ENCODE results near the gene AKAP1.

Gene AKAP1

DNA sequence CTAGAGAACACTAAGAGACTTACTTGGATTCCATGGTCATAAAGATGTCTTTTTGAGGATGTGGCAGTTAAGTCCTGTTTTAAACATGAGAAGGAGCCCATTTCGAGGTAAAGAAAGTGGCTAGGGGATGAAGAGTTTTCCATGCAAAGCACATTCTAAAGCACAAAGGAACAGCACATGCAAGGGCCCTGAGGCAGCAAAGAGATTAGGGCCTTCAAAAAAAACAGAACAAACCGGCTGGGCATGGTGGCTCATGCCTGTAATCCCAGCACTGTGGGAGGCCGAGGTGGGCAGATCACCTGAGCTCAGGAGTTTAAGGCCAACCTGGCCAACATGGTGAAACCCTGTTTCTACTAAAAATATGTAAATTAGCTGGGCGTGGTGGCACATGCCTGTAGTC, 79.8 kb downstream of the AKAP1 start:
- no peak for DNase-seq (ENCODE audit: low read depth in 2 of 2)

- DNase-seq (ENCODE audit: low read depth in 2 of 2) = no peak
Observed at GRCh38 chr17:57165754-57166153, 80.7 kb downstream of the AKAP1 start.

DNA sequence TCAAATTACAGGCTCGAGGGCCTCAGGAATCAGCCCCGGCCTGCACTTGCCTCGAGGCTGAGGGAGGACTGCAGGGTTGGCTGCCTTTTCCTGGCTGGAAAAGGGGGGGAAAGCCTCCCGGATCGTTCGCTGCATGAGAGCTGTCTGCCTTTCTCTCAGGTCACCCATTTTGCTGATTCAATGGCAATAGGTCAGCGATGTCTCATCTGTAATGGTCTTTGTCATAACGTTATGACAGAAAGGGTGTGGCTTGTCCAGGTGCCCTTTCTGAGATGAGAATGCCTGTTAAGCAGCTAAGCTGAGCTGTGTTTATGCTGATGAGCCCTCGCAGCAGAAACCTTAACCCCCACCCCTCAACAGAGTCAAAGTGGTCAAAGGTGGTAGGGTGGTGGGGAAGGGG, 81.8 kb downstream of the AKAP1 start:
- no peak for DNase-seq (ENCODE audit: low read depth in 2 of 2)

- no peak for DNase-seq (ENCODE audit: low read depth in 2 of 2)
Observed at GRCh38 chr17:57168695-57169094, 83.6 kb downstream of the AKAP1 start.

DNA sequence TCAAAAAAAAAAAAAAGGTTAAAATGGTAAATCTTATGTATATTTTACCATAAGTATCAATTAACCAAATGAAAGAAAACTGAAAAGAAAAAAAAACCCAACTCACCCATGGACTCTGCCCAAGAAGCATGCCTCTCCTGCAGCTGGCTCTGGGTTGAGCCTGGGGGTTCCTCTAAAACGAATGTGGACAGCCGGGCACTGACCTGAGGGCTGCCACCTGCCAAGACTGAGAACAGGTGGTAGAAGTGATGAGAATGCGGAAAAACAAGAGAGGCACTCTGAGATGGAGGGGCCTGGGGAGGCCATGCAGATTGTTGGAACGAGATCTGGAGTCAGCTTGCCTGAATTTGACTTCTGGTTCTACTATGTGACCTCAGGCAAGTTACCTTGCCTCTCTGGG, 85.8 kb downstream of the AKAP1 start:
- no peak for DNase-seq (ENCODE audit: low read depth in 2 of 2)

Data from stimulated activated CD4-positive, alpha-beta T cell treated with anti-CD3 and anti-CD28 coated beads, Interleukin-15, amount 100 ng/mL, for 48 hours (primary cell).